ENCODE data around the gene SAMD1.
"Not testable (repeated sequence)": the region's sequence is repeated elsewhere in the genome, so short reads cannot be mapped to it uniquely, and the experiment has no call there.

- not testable (repeated sequence) for TF ChIP-seq CTCF (IDR thresholded peaks at IDR 0.05; ENCODE audit: insufficient read depth, low read length); REST (IDR thresholded peaks at IDR 0.05; ENCODE audit: insufficient replicate concordance, low read depth); GABPA (IDR thresholded peaks at IDR 0.05; ENCODE audit: low read depth); POLR2AphosphoS5 (IDR thresholded peaks at IDR 0.05; ENCODE audit: low read depth); SPI1 (IDR thresholded peaks at IDR 0.05; ENCODE audit: borderline replicate concordance, low read depth)
Observed at GRCh38 chr19:14047866-14048265, 42.7 kb downstream of the SAMD1 start.

Data from HL-60 (cell line).